ENCODE results near the gene STXBP5.

STXBP5 gene

GRCh38 chr6:147158881-147159280 lies 45.3 kb upstream of the STXBP5 start:
- H3K4me1 ChIP-seq, result peaks cover 0 to 3% (median 0%) of the 10 kb centered on the region in 4 donors
- no peak overlapping the region for H3K27ac ChIP-seq
- TF ChIP-seq CTCF (IDR thresholded peaks at IDR 0.05), result no peak
- no peak for DNase-seq
- no peaks in the 10 kb centered on the region for H3K9me3 ChIP-seq
- no peaks in the 10 kb centered on the region for H3K36me3 ChIP-seq
- H3K4me3 ChIP-seq, result no peak overlapping the region
- no peaks in the 10 kb centered on the region for H3K27me3 ChIP-seq
- intact Hi-C loops (cut with DNase I; ENCODE audit: low total_unique reads), result no loop called here

DNA sequence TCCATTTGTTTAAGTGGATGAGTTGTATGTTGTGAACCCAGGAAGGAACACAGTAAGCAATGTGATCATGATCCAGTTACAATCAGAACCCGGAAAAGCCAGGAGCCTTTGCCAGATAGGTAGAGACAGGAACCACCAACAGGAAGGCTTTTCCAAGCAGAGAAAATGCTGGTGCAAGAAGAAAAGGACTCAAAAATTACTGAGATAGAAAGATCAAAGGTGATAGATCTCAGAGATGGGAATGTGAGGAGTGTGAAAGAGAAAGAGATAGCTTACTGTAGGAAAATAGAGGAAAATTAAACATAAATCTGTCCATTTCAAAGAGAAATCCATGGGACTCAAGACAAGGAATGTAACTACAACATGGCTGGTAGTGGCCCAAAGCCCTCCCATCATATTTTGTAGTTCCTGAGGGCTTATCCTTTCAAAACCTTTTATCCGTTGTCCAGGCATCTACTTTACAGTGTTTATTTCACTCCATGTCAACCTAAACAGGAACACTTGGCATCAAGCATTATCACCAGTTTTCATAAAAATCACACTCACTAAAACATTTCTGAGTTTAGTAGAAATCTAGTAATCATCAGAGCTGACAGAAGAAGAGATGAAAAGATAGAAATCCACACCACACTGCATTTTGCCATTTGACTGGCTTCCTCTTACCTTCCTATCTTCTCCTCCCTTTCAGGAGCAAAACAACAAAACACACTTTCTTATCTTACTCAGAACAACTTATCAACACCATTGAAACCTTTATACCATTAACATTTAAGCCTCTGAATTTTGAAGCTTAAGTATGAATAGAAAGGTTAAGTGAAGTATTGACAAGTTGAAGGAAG lies 44.5 kb upstream of the STXBP5 start:
- intact Hi-C loops (cut with DNase I; ENCODE audit: low total_unique reads), result no loop called here
- H3K36me3 ChIP-seq, result no peaks in the 10 kb centered on the region
- TF ChIP-seq CTCF (IDR thresholded peaks at IDR 0.05), result no peak
- H3K27me3 ChIP-seq, result no peaks in the 10 kb centered on the region
- no peak for DNase-seq
- H3K4me3 ChIP-seq, result no peak overlapping the region
- H3K4me1 ChIP-seq, result peaks cover 0 to 3% (median 0%) of the 10 kb centered on the region in 4 donors
- H3K27ac ChIP-seq, result no peak overlapping the region
- no peaks in the 10 kb centered on the region for H3K9me3 ChIP-seq

DNA sequence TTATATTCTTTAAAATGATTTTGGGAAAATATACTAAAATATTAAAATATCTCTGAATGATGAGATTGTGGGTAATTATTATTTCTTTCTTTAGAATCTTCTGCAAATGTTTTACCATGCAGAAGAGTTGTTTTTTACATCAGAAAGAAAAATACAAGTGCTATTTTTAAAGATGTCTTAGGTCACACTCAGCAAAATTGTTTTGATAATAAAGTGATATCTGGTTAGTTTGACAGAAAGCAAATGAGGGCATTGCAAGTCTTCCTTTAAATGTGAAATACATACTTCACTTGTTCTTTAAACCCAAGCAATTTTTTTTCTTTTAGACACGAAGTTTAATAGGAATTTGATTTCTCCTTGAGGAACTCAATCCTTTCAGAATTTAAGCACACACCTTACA lies 43.6 kb upstream of the STXBP5 start:
- Histone ChIP-seq H3K27ac (no peak overlapping the region), H3K27me3 (no peaks in the 10 kb centered on the region), H3K36me3 (no peaks in the 10 kb centered on the region), H3K4me3 (no peak overlapping the region), H3K4me1 (peaks cover 0 to 3% (median 0%) of the 10 kb centered on the region in 4 donors), H3K9me3 (no peaks in the 10 kb centered on the region)
- DNase-seq, result no peak
- intact Hi-C loops (cut with DNase I; ENCODE audit: low total_unique reads), result no loop called here
- TF ChIP-seq CTCF (IDR thresholded peaks at IDR 0.05), result no peak

GRCh38 chr6:147161253-147161973 lies 42.8 kb upstream of the STXBP5 start:
- Histone ChIP-seq H3K27me3 (no peaks in the 10 kb centered on the region), H3K27ac (no peak overlapping the region), H3K4me3 (no peak overlapping the region), H3K36me3 (no peaks in the 10 kb centered on the region), H3K9me3 (no peaks in the 10 kb centered on the region), H3K4me1 (peaks cover 0 to 3% (median 0%) of the 10 kb centered on the region in 4 donors)
- DNase-seq, result no peak
- intact Hi-C loops (cut with DNase I; ENCODE audit: low total_unique reads), result no loop called here
- no peak for TF ChIP-seq CTCF (IDR thresholded peaks at IDR 0.05)

- peaks cover 0 to under 1% (median 0%) of the 10 kb centered on the region in 4 donors for H3K4me1 ChIP-seq
- no peaks in the 10 kb centered on the region for H3K36me3 ChIP-seq
- TF ChIP-seq CTCF (IDR thresholded peaks at IDR 0.05), result no peak
- no peaks in the 10 kb centered on the region for H3K27me3 ChIP-seq
- intact Hi-C loops (cut with DNase I; ENCODE audit: low total_unique reads), result no loop called here
- H3K4me3 ChIP-seq, result no peak overlapping the region
- no peak overlapping the region for H3K27ac ChIP-seq
- no peaks in the 10 kb centered on the region for H3K9me3 ChIP-seq
- no peak for DNase-seq
These were observed 42.2 kb upstream of the STXBP5 start for GRCh38 chr6:147161974-147162495.
